GM12872 (cell line): ENCODE results near the gene MAPK1.

Experiments used
- CTCF ChIP-seq: IDR thresholded peaks from 3 replicates; pipeline ENCODE4 v1.5.1; 2011; ENCODE audit warnings: low read depth, mild to moderate bottlenecking, low read length, moderate library complexity; ENCODE audit not compliant: insufficient read depth

Gene MAPK1

GRCh38 chr22:21760640-21761039 lies 106.8 kb downstream of the MAPK1 start:
- TF ChIP-seq CTCF, result no peak

GRCh38 chr22:21759646-21760376 lies 107.6 kb downstream of the MAPK1 start:
- no peak for TF ChIP-seq CTCF

GRCh38 chr22:21759093-21759492 lies 108.4 kb downstream of the MAPK1 start:
- TF ChIP-seq CTCF, result no peak

DNA sequence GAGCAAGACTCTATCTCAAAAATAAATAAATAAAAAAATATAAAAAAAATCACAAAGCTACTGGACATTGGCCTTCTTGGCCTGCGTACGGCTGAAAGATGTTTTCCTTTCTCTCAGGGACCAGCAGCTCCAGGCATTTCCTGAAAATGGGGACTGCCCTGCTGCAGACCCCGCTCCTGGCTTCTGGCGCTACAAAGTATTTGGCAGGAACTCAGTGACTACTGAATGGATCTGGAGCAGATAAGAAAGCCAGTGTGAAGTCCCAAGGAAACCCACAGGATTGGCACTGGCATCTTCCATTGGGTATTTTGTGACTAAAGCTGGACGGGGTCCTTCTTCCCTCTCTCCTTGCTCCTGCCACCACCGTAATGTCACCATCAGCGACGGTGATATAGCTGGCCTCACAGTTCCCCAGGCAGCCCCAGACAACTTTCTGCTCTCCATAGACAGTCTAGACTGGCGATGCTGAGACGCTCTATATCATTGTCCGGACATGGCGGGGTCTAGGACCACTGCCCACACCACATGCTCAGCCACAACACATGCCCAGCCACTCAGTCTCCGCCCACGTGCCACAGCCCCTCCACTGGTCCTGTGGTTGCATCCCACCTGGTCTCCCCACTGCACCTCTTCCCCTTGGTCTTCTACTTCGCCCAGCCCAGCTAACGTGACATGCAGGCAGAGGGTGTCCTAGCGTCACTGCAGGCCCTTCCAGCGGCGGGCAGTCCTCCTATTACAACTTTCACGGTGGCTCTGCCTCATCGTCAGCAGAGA lies 109.2 kb downstream of the MAPK1 start:
- TF ChIP-seq CTCF, result no peak

- TF ChIP-seq CTCF, result no peak
Measured at GRCh38 chr22:21755851-21756284, 111.6 kb downstream of the MAPK1 start.

GRCh38 chr22:21754523-21754922 lies 112.9 kb downstream of the MAPK1 start:
- no peak for TF ChIP-seq CTCF

DNA sequence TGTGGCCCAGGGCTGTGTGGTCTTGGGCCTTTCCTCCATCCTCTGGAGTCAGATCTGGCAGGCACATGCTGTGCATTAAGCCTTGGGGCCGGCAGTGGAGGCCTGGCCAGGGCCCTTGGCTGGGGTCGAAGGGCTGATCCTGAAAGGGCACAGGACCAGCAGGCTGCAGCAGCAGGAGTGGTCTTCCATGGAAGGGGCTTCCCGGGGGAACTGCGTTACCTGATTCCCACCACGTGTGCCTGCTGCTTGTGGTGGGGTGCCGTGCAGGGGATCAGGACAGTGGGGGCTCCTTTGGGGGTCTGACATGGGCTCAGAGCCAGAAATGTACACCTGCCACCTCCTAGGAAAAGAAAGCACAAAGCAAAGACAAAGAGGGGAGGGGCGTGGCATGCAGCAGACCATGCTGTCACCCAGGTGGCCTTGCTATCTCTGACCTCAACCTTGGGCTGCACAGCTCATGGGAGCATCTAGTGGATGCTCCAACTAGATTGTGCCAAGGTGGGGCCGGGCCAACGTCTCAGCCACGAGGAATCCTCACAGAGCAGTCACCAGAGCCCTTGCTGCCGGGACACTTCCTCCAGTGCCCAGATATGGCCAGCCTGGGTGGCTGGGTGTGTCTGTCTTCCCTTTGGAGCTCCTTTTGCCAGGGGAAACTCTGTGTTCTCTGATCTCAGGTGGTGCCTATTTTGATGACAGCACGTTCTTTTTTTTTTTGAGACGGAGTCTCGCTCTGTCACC lies 113.9 kb downstream of the MAPK1 start:
- TF ChIP-seq CTCF, result no peak
